ENCODE data around the gene UQCR11.

The UQCR11 gene

DNA sequence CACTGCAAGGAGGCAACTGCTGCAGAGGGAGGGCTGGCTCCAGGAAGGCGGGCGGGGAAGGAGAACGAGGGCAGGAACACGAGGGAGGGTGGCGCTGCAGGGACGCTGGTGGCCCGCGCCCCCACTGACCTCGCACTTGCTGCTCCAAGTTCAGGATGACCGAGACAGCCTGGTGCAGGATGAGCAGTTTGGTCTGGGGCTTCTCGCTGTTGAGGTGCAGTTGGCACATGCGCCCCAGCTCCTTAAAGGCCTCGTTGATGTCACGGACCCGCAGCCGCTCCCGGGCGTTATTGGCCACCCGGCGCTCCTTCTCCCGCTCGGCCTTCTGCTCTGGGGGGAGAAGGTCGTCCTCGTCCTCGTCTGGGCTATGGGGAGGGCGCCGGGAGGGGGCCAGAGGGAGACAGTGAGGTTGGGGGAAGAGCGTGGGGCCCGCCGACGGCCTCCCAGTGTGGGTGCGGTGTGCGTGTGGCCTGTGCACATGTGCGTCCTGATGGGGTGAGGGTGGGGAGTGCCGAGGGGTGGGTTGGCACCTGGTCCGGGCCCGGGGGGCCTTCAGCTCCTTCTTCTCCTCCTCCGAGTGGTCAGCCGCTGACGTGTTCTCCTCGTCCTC, 10.0 kb upstream of the UQCR11 start:
- FAIRE-seq (no peak), DNase-seq (ENCODE audit: insufficient read length, low spot score) (no peak)
- TF ChIP-seq POLR2A (IDR thresholded peaks at IDR 0.05; ENCODE audit: low read depth, low read length): no peak

DNA sequence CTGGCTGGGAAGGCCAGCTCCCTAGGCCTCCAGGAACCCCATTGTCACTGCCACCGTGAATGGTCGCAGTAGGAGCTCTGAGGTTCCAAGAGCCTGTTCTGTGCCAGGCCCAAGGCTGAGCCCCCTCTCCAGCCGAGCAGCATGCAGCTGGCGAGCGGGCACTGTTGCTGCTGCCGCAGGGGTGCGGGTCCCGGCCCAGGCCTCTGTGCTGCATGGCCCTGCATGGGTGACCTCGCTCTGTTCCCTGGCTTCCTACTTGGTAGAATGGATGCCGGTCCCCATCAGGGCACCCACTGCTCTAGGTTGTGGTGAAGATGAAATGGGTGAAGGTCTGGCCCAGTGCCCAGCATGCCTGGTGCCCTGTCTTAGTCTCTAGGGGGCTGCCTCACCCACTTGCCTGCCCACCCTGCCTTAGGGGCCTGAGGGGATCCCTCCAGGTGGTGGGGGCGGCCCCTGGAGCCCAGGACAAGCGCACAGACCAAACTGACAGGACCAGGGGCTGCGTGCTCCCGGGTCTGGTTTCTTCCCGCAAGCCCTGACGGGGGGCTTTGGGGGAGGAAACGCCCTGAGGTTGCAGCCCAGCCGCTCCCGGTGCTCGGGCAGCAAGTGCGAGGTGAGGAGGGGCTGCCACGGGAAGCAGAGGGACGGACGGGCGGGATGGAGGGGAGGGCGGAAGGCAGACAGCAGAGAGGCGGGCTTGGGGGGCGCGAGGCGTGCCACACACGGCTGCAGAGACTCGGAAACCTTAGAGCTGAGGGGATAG, 8.7 kb upstream of the UQCR11 start:
- no peak for TF ChIP-seq POLR2A (IDR thresholded peaks at IDR 0.05; ENCODE audit: low read depth, low read length)
- no peak for FAIRE-seq

DNA sequence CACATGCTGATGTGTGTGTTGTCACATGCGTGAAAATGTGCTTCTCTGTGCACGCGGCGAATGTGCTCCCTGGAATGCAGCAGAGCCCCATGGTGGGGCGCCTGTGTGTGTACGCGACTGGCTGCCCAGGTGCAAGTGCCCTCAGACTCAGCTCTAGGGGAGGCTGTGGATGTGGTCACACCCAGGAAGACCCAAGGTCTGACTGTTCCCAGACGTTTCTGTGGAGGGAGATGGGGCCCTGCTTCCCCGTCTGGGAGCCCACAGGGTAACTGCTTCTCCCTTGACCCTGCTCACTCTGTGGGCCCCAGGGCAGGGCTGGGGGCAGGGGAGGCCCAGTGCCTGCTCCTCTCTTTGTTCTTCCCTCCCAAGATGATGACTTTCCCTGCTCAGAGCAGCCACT, 7.9 kb upstream of the UQCR11 start:
- TF ChIP-seq POLR2A (IDR thresholded peaks at IDR 0.05; ENCODE audit: low read depth, low read length): no peak
- no peak for DNase-seq (ENCODE audit: insufficient read length, low spot score)

More for the DNA sequence above, 8.7 kb upstream of the UQCR11 start:
- no peak for DNase-seq (ENCODE audit: insufficient read length, low spot score)

DNA sequence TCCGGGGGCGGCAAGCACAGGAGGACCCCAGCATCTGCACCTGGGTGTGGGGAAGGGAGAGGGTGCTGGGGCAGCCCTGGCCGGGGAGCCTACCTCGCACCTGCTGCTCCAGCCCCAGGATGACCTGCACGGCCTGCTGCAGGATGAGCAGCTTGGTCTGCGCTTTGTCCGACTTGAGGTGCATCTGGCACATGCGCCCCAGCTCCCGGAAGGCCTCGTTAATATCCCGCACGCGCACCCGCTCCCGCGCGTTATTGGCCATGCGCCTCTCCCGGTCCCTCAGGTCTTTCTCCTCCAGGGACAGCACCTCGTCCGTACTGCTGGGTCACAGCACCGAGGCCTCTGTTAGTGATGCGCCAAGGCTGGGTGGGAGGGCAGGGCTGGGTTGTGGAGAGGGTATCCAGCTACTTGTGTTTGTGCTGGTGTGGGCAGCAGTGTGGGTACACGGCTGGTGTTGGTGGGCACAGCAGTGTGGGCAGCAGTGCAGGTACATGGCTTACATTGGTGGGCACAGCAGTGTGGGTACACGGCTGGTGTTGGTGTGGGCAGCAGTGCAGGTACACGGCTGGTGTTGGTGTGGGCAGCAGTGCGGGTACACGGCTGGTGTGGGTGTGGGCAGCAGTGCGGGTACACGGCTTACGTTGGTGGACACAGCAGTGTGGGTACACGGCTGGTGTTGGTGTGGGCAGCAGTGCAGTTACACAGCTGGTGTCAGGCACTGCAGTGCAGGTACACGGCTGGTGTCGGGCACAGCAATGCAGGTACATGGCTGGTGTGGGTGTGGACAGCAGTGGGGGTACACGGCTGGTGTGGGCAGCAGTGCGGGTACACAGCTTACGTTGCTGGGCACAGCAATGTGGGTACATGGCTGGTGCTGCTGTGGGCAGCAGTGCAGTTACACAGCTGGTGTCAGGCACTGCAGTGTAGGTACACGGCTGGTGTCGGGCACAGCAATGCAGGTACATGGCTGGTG, 7.1 kb upstream of the UQCR11 start:
- TF ChIP-seq POLR2A (IDR thresholded peaks at IDR 0.05; ENCODE audit: low read depth, low read length): no peak
- FAIRE-seq: no peak

More for the DNA sequence above, 7.9 kb upstream of the UQCR11 start:
- no peak for FAIRE-seq

DNA sequence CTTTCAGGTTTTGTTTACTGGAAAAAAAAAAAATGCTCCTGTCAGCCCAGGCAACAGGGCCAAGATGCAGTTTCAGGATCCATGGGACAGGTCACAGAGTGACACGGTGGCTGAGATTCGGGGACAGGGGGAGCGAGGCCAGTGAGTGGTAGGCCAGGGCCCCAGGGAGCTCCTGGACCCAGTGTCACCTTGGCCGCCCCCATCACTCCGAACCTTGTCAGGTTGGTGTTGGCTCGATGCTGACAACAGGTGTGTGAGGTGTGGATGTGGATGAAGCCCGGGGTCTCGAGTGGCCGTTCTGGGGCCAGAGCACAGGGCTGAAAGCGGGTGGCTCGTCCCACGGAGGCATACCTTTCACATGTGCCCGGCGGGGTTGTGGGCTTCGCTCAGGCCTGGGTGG, 6.1 kb upstream of the UQCR11 start:
- no peak for TF ChIP-seq POLR2A (IDR thresholded peaks at IDR 0.05; ENCODE audit: low read depth, low read length)
- no peak for FAIRE-seq
- no peak for DNase-seq (ENCODE audit: insufficient read length, low spot score)

More for the DNA sequence above, 7.1 kb upstream of the UQCR11 start:
- DNase-seq (ENCODE audit: insufficient read length, low spot score): no peak

DNA sequence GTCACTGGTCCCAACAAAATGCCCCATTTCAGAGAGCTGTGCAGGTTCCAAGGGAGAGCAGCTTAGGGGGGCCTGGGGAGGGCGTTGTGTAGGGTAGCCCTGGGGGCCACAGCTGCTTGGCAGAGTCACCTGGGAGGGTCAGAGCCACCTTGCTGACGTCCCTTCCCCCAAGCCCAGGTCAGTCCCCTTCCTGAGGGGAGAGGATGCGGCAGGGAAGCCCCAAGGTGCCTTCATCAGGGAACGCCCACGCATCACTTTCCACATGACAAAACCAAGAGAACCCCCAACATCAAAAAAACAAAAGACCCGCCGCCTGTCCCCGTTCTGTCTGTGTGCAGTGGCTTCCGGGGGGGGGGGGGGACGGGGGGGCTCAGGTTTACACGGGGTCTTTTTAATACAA, 5.3 kb upstream of the UQCR11 start:
- no peak for FAIRE-seq
- no peak for TF ChIP-seq POLR2A (IDR thresholded peaks at IDR 0.05; ENCODE audit: low read depth, low read length)
- DNase-seq (ENCODE audit: insufficient read length, low spot score): no peak

DNA sequence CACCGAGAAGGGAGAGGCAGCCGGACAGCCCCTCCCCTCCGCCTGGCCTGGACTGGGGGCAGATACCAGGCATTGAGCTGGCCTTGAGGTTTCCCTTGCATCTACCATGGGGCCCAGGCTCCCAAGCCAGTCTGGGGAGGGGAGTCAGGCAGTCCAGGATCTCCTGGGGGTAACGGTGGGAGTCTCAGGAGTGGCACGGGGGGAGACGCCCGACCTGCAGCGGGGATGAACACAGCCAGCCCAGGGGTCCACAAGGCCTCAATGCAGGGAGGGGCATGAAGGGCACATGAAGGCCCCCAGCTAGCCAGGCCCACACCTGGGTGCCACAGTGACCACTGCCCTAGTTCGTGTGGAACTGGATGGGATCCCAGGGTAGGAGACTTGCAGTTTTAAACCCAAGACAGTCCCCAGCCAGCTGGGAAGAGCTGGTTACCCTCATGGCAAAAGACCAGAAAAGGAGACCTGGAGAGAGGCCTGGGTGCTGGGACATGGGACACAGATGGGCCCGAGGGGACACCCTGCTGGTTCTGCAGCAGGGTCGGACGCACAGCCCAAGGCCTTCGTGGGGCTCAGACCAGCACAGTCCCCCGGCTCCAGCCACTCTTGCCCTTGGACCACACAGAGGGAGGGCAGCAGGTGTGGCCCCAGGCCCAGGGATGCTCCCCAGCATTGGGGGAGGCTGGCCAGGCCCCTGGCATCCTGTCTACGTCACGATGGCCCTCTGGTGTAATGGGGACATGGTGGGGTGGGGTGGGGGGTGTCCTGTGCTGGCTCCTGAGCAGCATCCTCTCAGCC, 4.6 kb upstream of the UQCR11 start:
- FAIRE-seq: no peak
- DNase-seq (ENCODE audit: insufficient read length, low spot score): no peak
- TF ChIP-seq POLR2A (IDR thresholded peaks at IDR 0.05; ENCODE audit: low read depth, low read length): no peak

DNA sequence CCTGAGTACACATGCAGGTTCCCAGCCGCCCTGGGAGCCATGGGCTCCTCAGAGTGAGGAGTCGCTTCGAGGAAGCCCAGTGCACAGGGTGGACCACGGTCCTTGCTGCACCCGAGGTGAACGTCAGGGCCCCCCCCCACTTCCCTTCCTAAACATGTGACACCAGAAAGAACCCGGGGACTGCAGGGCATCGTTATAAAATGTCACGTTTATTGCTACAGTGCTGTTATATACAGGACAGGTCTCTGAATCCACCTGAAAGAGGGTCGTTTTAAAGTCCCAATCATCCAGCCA, 3.8 kb upstream of the UQCR11 start:
- FAIRE-seq: no peak

DNA sequence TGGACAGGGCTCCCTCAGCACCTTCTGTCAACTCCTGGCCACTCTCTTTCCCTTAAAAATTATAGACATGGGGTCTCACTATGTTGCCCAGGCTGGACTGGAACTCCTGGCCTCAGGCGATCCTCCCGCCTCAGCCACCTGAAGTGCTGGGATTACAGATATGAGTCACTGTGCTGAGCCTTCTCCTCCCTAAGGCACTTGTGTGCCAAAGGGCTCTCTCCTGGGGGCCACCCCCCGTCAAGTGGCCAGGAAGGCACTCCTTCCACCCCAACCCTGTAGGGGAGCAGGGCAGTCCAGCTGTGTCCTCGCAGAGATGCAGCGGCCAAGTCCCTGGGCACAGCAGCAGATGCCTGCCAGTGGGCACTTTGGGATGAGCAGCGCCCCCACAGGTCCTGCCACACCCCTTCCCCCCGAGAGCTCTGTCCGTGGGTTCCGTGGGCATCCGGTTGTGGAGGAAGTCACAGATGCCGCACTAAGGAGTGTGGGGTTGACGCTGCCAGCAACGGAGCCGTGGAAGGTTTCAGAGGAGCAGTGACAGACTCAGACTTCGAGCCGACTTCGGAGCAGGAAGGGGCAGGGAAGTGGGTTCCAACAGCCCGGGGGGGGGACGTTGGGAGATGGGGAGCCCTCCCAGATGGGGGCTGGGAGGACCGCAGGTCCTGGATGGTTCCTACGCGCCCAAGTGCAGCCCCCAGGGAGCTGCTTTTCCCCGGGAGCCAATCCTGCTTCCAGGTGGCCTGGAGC, 3.3 kb upstream of the UQCR11 start:
- DNase-seq (ENCODE audit: insufficient read length, low spot score) (peak; percentile 98), FAIRE-seq (no peak)
- no peak for TF ChIP-seq POLR2A (IDR thresholded peaks at IDR 0.05; ENCODE audit: low read depth, low read length)

More for the DNA sequence above, 3.8 kb upstream of the UQCR11 start:
- DNase-seq (ENCODE audit: insufficient read length, low spot score): no peak
- TF ChIP-seq POLR2A (IDR thresholded peaks at IDR 0.05; ENCODE audit: low read depth, low read length): no peak

DNA sequence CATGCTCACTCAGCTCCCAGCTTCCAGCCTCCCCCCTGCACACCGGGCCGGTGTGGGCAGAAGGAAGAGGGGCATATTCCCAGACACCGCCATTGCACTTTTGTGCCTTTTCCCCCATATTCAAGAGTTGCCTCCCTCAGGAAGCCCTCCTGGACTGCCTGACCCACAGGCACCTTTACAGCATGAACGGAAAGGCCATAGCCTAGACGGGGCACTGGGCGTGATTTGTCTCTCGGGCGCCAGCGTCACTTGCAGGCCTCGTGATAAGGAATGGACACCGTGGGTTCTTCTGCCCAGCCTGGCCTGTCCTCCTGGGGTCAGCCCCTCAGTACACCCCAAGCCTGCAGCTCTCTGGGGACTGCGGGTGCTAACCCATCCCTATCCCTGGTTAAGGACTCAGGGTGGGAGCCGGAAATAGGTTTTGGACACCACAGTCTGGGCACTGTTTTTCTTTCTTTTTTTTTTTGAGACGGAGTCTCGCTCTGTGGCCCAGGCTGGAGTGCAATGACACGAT, 933 bp upstream of the UQCR11 start:
- DNase-seq (ENCODE audit: insufficient read length, low spot score): no peak
- no peak for TF ChIP-seq POLR2A (IDR thresholded peaks at IDR 0.05; ENCODE audit: low read depth, low read length)
- FAIRE-seq: no peak

DNA sequence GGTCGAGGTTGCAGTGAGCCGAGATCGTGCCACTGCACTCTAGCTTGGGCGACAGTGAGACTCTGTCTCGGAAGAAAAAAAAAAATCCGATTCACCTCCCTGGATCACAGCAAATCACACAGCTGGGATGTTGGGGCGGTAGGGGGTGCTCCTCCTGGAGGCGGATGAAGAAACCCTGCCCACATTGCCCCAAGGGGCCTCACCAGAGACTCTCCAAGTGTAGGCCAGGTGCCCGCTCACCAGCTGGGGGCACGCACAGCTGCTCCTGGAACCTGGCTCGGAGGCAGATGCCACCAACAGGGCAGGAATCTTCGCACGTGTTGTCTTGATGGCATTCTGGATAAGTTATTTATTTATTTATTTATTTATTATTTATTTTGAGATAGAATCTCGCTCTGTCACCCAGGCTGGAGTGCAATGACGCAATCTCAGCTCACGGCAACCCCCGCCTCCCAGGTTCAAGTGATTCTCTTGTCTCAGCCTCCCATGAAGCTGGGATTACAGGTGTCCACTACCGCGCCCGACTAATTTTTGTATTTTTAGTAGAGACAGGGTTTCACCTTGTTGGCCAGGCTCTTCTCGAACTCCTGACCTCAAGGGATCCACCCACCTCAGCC, 3.1 kb downstream of the UQCR11 start:
- FAIRE-seq: no peak
- no peak for DNase-seq (ENCODE audit: insufficient read length, low spot score)
- no peak for TF ChIP-seq POLR2A (IDR thresholded peaks at IDR 0.05; ENCODE audit: low read depth, low read length)

DNA sequence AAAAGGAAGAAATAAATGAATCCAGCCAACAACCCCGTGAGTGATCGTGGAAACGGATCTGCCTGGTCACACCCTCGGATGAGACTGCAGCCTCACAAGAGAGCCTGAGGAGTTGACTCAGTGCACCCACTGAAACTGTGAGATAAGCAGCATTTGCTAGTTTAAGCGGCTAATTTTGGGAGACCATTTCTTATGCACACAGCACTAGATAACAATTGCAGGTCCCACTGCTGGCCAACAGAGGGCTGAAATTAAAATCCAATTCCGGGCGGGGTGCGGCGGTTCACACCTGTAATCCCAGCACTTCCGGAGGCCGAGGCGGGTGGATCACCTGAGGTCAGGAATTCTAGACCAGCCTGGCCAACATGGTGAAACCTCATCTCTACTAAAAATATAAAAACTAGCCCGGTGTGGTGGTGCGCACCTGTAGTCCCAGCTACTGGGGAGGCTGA, 3.6 kb downstream of the UQCR11 start:
- no peak for TF ChIP-seq POLR2A (IDR thresholded peaks at IDR 0.05; ENCODE audit: low read depth, low read length)
- FAIRE-seq (no peak), DNase-seq (ENCODE audit: insufficient read length, low spot score) (no peak)
